OCI-LY1 (cell line): ENCODE measurements around the gene POU2F1.

Experiments
- CTCF ChIP-seq: fragments of 200-600 bp; sonication (generic), shearing (Covaris generic); IDR thresholded peaks from 2 replicates; pipeline ENCODE4 v1.5.1; 2017; ENCODE audit warnings: mild to moderate bottlenecking, antibody characterized with exemption, low read length, moderate library complexity, mixed read lengths
- EZH2 ChIP-seq: fragments of 200-600 bp; sonication (generic), shearing (Covaris generic); IDR thresholded peaks from 2 replicates; pipeline ENCODE4 v1.8.0; 2017; ENCODE audit warnings: borderline replicate concordance, mixed run types, mild to moderate bottlenecking, antibody characterized with exemption, low read length, moderate library complexity, mixed read lengths

GRCh38 chr1:167443757-167444156, 223.1 kb downstream of the POU2F1 start:
- TF ChIP-seq EZH2 (no peak), CTCF (no peak)
